Measurements from ENCODE around the gene TERT. TPM values are rescaled to one million over a fixed set of nuclear protein-coding genes. Genes with fewer than 3 reads are reported as not detected.
"Not testable (repeated sequence)": the region's sequence is repeated elsewhere in the genome, so short reads cannot be mapped to it uniquely, and the experiment has no call there.

The TERT gene
- total RNA-seq, 4 donors from 2014 or later = not detected

DNA sequence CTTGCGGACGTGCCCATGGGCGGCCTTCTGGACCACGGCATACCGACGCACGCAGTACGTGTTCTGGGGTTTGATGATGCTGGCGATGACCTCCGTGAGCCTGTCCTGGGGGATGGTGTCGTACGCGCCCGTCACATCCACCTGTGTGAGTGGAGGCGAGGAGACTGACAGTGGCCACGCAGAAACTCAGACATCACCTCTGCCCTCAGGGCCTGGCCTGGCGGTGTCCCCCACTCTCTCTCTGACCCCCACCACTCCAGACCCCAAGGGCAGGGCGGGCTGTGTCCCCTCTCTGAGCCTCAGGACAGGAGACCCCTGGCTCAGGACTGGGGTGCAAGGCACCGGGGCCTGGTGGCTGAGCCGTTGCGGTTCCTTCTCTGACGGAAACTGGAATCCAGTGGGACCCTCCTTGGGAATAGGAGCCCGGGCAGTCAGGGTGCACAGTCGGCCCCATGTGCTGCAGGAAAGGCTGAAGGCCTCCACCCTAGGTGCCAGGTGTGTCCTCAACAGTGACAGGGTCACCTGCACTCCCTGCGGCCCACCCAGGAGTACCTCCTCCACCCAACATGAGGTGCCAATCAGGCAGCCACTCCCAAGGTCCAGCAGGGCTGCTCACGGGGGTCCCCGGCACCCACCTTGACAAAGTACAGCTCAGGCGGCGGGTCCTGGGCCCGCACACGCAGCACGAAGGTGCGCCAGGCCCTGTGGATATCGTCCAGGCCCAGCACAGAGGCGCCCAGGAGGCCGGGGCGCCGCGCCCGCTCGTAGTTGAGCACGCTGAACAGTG lies 16.0 kb downstream of the TERT start:
- H3K4me3 ChIP-seq = no peak overlapping the region
- no peaks in the 10 kb centered on the region for H3K27me3 ChIP-seq
- no peak for TF ChIP-seq EP300 (IDR thresholded peaks at IDR 0.05)
- no peak for TF ChIP-seq POLR2A (IDR thresholded peaks at IDR 0.05)
- TF ChIP-seq POLR2AphosphoS5 (IDR thresholded peaks at IDR 0.05) = no peak
- TF ChIP-seq, protein P1, sequence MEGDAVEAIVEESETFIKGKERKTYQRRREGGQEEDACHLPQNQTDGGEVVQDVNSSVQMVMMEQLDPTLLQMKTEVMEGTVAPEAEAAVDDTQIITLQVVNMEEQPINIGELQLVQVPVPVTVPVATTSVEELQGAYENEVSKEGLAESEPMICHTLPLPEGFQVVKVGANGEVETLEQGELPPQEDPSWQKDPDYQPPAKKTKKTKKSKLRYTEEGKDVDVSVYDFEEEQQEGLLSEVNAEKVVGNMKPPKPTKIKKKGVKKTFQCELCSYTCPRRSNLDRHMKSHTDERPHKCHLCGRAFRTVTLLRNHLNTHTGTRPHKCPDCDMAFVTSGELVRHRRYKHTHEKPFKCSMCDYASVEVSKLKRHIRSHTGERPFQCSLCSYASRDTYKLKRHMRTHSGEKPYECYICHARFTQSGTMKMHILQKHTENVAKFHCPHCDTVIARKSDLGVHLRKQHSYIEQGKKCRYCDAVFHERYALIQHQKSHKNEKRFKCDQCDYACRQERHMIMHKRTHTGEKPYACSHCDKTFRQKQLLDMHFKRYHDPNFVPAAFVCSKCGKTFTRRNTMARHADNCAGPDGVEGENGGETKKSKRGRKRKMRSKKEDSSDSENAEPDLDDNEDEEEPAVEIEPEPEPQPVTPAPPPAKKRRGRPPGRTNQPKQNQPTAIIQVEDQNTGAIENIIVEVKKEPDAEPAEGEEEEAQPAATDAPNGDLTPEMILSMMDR (IDR thresholded peaks at IDR 0.05) = no peak
- H3K36me3 ChIP-seq = no peaks in the 10 kb centered on the region
- H3K4me1 ChIP-seq = no peaks in the 10 kb centered on the region
- H3K9me3 ChIP-seq = no peaks in the 10 kb centered on the region
- 96% methylated on average over 34 of the region's 42 CpGs for WGBS
- no peak for DNase-seq (ENCODE audit: low spot score in 2 of 2)
- no peak overlapping the region for H3K27ac ChIP-seq

DNA sequence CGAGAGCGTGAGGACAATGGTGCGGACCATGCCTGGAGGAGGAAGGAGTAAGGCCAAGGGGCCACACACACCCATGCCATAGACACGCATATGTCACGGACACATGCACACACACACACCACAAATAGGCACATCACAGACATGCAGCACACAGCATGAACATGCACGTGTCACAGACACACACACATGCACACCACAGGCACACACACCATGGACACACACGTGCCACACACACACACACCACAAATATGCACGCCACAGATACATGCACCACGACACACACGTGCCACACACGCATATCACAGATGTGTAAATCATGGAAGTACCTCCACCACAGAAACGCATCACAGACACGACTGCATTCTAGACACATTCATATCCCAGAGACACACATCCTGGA lies 16.7 kb downstream of the TERT start:
- H3K4me3 ChIP-seq = no peak overlapping the region
- no peak for DNase-seq (ENCODE audit: low spot score in 2 of 2)
- H3K27me3 ChIP-seq = no peaks in the 10 kb centered on the region
- H3K4me1 ChIP-seq = no peaks in the 10 kb centered on the region
- H3K9me3 ChIP-seq = no peaks in the 10 kb centered on the region
- 92% methylated on average over 9 of the region's 13 CpGs for WGBS
- H3K36me3 ChIP-seq = no peaks in the 10 kb centered on the region
- TF ChIP-seq EP300 (IDR thresholded peaks at IDR 0.05) (no peak), POLR2A (IDR thresholded peaks at IDR 0.05) (no peak), POLR2AphosphoS5 (IDR thresholded peaks at IDR 0.05) (no peak)
- TF ChIP-seq, protein P1 (IDR thresholded peaks at IDR 0.05) = no peak
- no peak overlapping the region for H3K27ac ChIP-seq

DNA sequence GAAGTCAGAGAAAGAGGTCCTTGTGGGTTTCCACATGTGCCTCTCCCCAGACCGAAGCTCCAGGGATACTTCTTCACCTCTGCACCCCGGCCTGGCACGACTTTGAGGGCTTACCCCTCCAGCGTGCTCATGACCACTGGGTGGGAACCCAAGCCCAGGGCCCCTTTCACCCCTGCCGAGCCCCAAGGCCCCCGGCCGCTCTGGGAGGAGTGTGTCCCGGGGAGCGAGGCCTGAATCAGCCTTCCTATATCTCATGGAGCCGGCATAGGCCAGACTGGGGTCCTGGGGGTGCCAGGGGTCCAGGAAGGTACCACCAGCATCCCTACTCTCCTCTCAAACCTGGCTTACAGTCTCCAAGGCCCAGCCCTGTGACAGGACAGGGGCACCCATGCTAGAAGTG lies 17.1 kb downstream of the TERT start:
- Histone ChIP-seq H3K36me3 (no peaks in the 10 kb centered on the region), H3K9me3 (no peaks in the 10 kb centered on the region), H3K27ac (no peak overlapping the region), H3K4me1 (no peaks in the 10 kb centered on the region), H3K27me3 (no peaks in the 10 kb centered on the region), H3K4me3 (no peak overlapping the region)
- TF ChIP-seq POLR2AphosphoS5 (IDR thresholded peaks at IDR 0.05) (no peak), EP300 (IDR thresholded peaks at IDR 0.05) (no peak), POLR2A (IDR thresholded peaks at IDR 0.05) (no peak)
- TF ChIP-seq, protein P1 (IDR thresholded peaks at IDR 0.05) = no peak
- no CpG with 5 or more reads among the region's 10 CpGs for WGBS
- DNase-seq (ENCODE audit: low spot score in 2 of 2) = no peak

DNA sequence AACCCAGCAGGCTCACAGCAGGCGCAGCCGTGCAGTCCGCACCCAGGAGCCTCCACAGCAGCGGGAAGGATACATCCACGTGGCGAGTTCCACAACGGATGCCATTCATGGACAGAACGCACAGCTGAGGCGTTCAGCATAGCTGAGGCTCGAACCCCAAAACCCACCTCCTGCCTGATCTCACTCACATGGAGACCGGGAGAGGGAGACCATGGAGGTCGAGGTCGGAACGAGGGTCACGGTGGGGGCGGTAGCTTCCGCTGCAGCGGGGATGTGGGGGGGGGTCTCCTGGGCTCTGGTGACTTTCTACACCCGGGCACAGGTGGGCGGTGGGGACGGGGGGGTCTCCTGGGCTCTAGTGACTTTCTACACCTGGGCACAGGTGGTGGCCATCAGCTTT lies 17.5 kb downstream of the TERT start:
- no peaks in the 10 kb centered on the region for H3K9me3 ChIP-seq
- no peaks in the 10 kb centered on the region for H3K27me3 ChIP-seq
- no peaks in the 10 kb centered on the region for H3K36me3 ChIP-seq
- H3K4me3 ChIP-seq = no peak overlapping the region
- H3K4me1 ChIP-seq = no peaks in the 10 kb centered on the region
- H3K27ac ChIP-seq = no peak overlapping the region
- TF ChIP-seq POLR2AphosphoS5 (IDR thresholded peaks at IDR 0.05) = no peak
- no peak for TF ChIP-seq EP300 (IDR thresholded peaks at IDR 0.05)
- no peak for DNase-seq (ENCODE audit: low spot score in 2 of 2)
- WGBS = 85% methylated on average over 16 of the region's 21 CpGs

DNA sequence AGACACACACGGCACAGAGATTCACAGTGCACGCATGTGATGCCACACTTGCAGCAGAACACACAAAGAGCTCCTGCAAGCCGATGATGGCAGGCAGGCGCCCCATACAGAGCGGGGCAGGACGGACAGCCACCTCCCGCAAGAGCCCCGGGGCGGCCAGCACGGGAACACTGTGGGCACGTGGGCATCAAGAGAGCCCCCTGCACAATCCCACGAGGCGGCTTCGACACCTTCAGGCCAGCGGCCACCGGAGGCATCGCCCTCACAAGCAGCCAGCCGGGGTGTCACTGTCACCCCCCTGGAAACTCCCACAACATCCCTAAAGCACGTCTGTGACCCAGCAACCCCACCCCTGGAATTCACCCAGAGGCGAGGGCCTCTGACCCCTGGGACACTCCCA lies 17.9 kb downstream of the TERT start:
- Histone ChIP-seq H3K9me3 (no peaks in the 10 kb centered on the region), H3K4me1 (no peaks in the 10 kb centered on the region), H3K27me3 (no peaks in the 10 kb centered on the region), H3K27ac (no peak overlapping the region), H3K36me3 (no peaks in the 10 kb centered on the region), H3K4me3 (no peak overlapping the region)
- TF ChIP-seq POLR2AphosphoS5 (IDR thresholded peaks at IDR 0.05) = no peak
- TF ChIP-seq, protein P1 (IDR thresholded peaks at IDR 0.05) = no peak
- no peak for DNase-seq (ENCODE audit: low spot score in 2 of 2)
- WGBS = 81% methylated on average over 10 of the region's 20 CpGs

- WGBS = 73% methylated on average over 10 of the region's 10 CpGs
- not testable (repeated sequence) for DNase-seq (ENCODE audit: low spot score in 2 of 2); H3K9me3 ChIP-seq; H3K4me3 ChIP-seq; H3K27ac ChIP-seq; H3K4me1 ChIP-seq; H3K27me3 ChIP-seq; H3K36me3 ChIP-seq
Observed at GRCh38 chr5:1275397-1276391, 19.2 kb downstream of the TERT start.
